Activated T-helper 2 cell treated with anti-CD3 and anti-CD28 coated beads, Interferon-gamma antibody, Interleukin-2, Interleukin-4, amounts not matched to agents 10 μg/mL and 5 μg/mL and 100 μg/mL, durations not matched to agents 14 hours and 24 hours and 36 hours (primary cell): ENCODE results near the gene PRICKLE4. TPM values are rescaled to one million over a fixed set of nuclear protein-coding genes. Genes with fewer than 3 reads are reported as not detected.

Source experiments
- DNase-seq: peaks from one replicate; pipeline ENCODE4 v3.0.0; 2021; ENCODE audit warnings: low spot score
- H3K27ac Mint-ChIP-seq: one replicate; pipeline ENCODE4 v1.8.0; 2021; ENCODE audit warnings: mixed read lengths
- H3K27me3 Mint-ChIP-seq: one replicate; pipeline ENCODE4 v1.8.0; 2021; ENCODE audit warnings: low read depth, mixed read lengths
- H3K36me3 Mint-ChIP-seq: one replicate; pipeline ENCODE4 v1.8.0; 2021; ENCODE audit warnings: low read depth, mixed read lengths
- H3K4me1 Mint-ChIP-seq: one replicate; pipeline ENCODE4 v1.8.0; 2021; ENCODE audit warnings: low read depth, mixed read lengths
- H3K4me3 Mint-ChIP-seq: one replicate; pipeline ENCODE4 v1.8.0; 2021; ENCODE audit warnings: low read depth, mild to moderate bottlenecking, moderate library complexity, mixed read lengths
- H3K9me3 Mint-ChIP-seq: one replicate; pipeline ENCODE4 v1.8.0; 2021; ENCODE audit warnings: mixed read lengths
- intact Hi-C: fragments of 100-400 bp; cut with micrococcal nuclease; formaldehyde crosslinking; loops from one replicate; pipeline ENCODE4 v1.15.1; 2023
- total RNA-seq: library from RNA; stranded (reverse); gene quantifications from 2 replicates; pipeline ENCODE4 v1.2.3, GENCODE V29; 2022

Gene PRICKLE4
- total RNA-seq, result not detected in 2 replicates

DNA sequence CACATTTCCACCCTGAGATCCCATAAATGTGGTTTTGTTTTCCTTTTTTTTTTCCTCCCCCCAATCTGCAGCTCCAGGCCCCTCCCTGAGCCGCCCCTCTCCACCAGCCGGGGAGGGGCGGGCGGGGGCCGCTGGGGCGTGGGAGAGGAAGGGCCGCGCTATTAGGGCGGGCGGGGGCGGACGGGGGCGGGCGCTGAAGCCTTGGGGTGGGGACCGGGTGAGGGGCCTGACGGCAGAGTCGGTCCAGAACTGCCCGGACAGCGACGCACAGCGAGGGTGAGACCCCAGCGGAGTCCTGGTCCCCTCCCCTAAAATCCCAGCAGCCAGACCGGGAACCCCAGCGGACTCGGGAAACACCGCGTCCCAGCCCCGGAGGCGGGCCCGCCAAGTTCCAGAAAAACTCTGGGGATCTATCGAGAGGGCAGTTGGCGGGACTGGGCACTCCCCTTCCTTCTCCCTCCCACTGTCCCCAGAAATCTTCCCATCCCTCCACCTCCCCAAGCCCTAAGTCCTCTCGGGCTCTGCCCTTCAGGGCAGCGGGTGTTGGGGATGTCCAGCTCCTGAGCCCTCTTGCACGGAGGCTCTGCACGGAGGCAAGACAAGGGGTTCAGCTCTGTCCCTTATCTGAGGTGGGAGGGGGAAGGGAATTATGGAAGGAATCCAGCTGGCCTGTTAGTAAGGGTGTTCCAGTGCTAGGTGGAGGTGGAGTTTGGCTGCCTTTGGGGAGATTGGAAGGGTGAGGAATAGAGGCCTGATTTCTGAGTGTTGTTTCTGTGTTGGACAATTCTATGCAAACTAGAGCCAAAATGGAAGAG is at the start of gene PRICKLE4:
Gene PRICKLE4, plus strand, starts transcription at position 232 of the 815 bp plus-strand sequence. CDS start 2,692 bp downstream, outside the sequence.
- intact Hi-C loops, result loop anchor here (1.0 to 5.0 kb wide), 3 partner anchors 45 to 782 kb away; partner anchors contain the start of genes TFEB and UBR2
- no peak for DNase-seq

GRCh38 chr6:41731561-41732086 is 49.0 kb upstream of the PRICKLE4 start:
- intact Hi-C loops, result loop anchor here (10.0 kb wide), 1 partner anchor 657 kb away; the partner anchor contains the start of genes NFYA and OARD1
- DNase-seq, result no peak
- peaks cover 35% of the 10 kb centered on the region for H3K4me1 Mint-ChIP-seq
- H3K27me3 Mint-ChIP-seq, result no peaks in the 10 kb centered on the region
- no peaks in the 10 kb centered on the region for H3K9me3 Mint-ChIP-seq
- no peak overlapping the region for H3K27ac Mint-ChIP-seq
- no peak overlapping the region for H3K4me3 Mint-ChIP-seq
- H3K36me3 Mint-ChIP-seq, result no peaks in the 10 kb centered on the region

More for the DNA sequence above, at the start of gene PRICKLE4:
- Mint-ChIP-seq H3K4me3 (peak within 1 kb of the TSS; percentile 86), H3K4me1 (peaks cover 14% of the 10 kb centered on the region), H3K27me3 (peaks cover 8% of the 10 kb centered on the region), H3K36me3 (no peaks in the 10 kb centered on the region), H3K27ac (peak within 1 kb of the TSS; percentile 67), H3K9me3 (no peaks in the 10 kb centered on the region)

DNA sequence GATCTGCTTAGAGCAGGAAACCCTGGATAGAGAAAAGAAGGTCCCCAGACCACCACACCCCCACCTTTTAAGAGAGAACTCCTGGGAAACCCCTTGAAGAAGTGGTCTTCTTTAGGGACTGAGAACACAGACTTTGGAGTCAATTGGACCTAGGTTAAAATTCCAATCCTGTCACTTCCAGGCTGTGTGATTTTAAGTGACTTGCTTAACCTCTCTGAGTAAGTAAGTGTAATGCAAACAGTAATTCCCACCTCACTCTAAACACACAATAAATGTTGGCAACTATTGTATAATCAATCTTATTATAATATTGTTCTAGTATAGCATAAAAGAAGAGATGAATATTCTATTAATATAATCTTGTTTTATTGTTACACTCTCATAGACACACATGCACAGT is 48.4 kb upstream of the PRICKLE4 start:
- H3K4me1 Mint-ChIP-seq, result peaks cover 31% of the 10 kb centered on the region
- H3K36me3 Mint-ChIP-seq, result no peaks in the 10 kb centered on the region
- H3K9me3 Mint-ChIP-seq, result no peaks in the 10 kb centered on the region
- no peaks in the 10 kb centered on the region for H3K27me3 Mint-ChIP-seq
- no peak overlapping the region for H3K27ac Mint-ChIP-seq
- intact Hi-C loops, result loop anchor here (10.0 kb wide), 1 partner anchor 657 kb away; the partner anchor contains the start of genes NFYA and OARD1
- no peak for DNase-seq
- H3K4me3 Mint-ChIP-seq, result no peak overlapping the region

GRCh38 chr6:41732591-41733359 is 47.8 kb upstream of the PRICKLE4 start:
- Mint-ChIP-seq H3K4me3 (peak overlapping the region; percentile 82), H3K27ac (peak overlapping the region; percentile 1), H3K9me3 (no peaks in the 10 kb centered on the region), H3K4me1 (peaks cover 30% of the 10 kb centered on the region), H3K36me3 (no peaks in the 10 kb centered on the region), H3K27me3 (no peaks in the 10 kb centered on the region)
- peak; percentile 40 for DNase-seq
- intact Hi-C loops, result loop anchor here (10.0 kb wide), 1 partner anchor 658 kb away; the partner anchor contains the start of genes NFYA and OARD1

DNA sequence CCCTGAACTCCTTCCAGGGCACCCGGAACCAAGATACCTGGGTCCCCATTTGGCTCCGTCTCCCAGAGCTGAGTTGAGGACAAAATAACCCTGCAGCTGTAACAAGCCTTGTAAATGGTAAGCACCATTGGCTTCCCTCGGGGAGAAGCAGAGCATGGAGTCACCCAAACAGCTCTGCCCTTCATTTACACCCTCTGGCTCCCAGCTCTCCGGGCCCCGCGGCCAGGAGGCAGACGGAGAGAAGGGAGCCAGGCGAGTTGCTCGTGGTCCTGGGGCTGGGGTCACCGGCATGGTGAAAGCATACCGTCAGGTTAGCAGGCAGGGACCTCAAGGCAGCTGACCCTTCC is 47.2 kb upstream of the PRICKLE4 start:
- Mint-ChIP-seq H3K27ac (no peak overlapping the region), H3K4me3 (peak overlapping the region; percentile 82), H3K9me3 (no peaks in the 10 kb centered on the region), H3K36me3 (no peaks in the 10 kb centered on the region), H3K4me1 (peaks cover 30% of the 10 kb centered on the region), H3K27me3 (no peaks in the 10 kb centered on the region)
- DNase-seq, result no peak
- intact Hi-C loops, result loop anchor here (10.0 kb wide), 1 partner anchor 659 kb away; the partner anchor contains the start of genes NFYA and OARD1

DNA sequence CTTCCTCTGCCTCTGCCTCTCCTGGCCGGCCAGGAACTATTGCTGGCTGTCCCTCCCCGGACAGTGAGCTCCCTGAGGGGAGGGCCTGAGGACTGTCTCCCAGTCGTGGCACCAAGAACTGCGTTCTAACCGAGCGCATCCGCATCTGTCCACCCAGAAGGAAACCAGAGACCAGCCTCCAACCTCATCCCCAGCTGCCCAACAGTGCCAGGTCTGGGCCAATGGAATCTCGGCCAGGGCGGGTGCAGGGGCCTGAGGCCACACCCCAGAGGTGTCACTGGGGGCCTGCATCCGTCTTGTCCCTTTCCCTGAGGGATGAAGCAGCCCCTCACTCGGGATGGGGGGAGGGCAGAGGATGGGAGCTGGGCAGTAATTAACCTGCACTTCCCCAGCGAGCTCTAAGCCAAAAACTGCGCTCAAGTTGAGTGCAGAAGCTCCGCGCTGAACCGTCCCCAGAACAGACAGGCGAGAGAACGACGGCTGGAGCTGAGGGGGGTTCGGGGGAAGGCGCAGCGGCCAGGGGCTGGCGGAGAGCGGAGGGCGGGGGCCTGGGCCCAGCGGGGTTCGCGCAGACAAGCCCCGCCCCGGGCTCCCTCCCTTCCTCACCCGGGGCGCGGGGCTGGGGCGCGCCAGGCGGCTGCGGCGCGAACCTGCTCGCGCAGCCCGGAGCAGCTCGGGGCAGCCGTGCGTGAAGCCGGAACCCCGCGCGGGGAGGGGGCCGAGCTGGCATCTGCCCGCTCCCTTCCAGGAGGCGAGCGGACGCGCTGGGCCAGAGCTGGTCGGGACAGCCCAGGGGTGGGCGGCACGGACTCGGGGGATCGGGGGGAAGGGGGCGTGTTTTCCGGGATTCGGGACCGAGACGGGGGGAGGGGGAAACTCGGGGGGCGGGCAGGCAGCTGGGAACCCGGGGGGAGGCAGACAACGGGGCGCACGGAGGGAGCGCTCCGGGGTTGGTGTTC is 46.6 kb upstream of the PRICKLE4 start:
- H3K9me3 Mint-ChIP-seq, result no peaks in the 10 kb centered on the region
- no peaks in the 10 kb centered on the region for H3K27me3 Mint-ChIP-seq
- peak overlapping the region; percentile 65 for H3K27ac Mint-ChIP-seq
- peak; percentile 62 for DNase-seq
- intact Hi-C loops, result loop anchor here (1.0 to 10.0 kb wide), 5 partner anchors 27 to 659 kb away; partner anchors contain the start of genes NFYA, OARD1, TAF8 and TOMM6
- H3K4me3 Mint-ChIP-seq, result peak overlapping the region; percentile 82
- no peaks in the 10 kb centered on the region for H3K36me3 Mint-ChIP-seq
- H3K4me1 Mint-ChIP-seq, result peaks cover 30% of the 10 kb centered on the region

- H3K36me3 Mint-ChIP-seq, result no peaks in the 10 kb centered on the region
- no peak overlapping the region for H3K27ac Mint-ChIP-seq
- peak; percentile 62 for DNase-seq
- H3K4me1 Mint-ChIP-seq, result peaks cover 30% of the 10 kb centered on the region
- H3K27me3 Mint-ChIP-seq, result no peaks in the 10 kb centered on the region
- peak overlapping the region; percentile 72 for H3K4me3 Mint-ChIP-seq
- H3K9me3 Mint-ChIP-seq, result no peaks in the 10 kb centered on the region
- intact Hi-C loops, result loop anchor here (1.0 to 10.0 kb wide), 6 partner anchors 28 to 660 kb away; partner anchors contain the start of genes NFYA, OARD1, PRICKLE4 and TAF8
Observed at GRCh38 chr6:41734666-41735426, 45.7 kb upstream of the PRICKLE4 start.

DNA sequence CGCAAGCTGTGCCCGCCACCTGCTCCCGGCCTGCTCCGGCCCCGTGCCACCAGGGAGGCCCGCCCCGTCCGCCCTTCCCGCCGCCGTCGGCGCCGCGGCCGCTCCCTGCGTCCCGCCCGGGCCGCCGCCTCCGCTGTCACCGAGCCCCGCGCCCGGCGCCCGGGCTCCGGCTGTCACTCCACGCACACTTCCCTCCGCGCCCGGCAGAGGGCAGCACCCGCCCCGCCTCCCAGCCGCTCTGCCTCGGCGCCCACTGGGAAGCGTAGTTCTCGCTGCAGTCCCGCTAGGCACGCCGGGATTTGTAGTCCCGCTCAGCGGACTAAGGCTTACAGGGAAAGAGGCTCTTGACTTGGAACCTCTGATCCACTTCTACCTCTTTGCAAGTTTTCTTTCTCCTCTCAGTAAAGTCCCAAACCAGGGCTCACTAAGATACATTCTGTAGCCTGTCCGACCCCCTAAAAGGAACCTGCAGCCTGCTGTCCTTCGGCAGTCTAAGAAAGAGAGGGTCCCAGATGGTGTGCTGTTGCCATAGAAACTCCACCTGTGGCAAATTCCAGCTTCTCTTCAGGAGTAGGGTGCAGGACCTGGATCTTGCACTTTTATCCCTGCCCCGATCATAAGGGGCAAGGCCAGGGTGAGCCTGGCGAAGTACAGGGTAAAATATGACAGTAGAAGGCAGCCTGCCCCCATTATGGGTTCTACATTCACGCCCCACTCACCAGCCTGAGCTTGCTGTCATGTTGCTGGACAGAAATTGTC is 45.0 kb upstream of the PRICKLE4 start, which contains the start of gene TFEB:
Gene TFEB, minus strand, starts transcription at position 182 of the 759 bp plus-strand sequence. CDS start 44,395 bp downstream, outside the sequence.
- H3K27ac Mint-ChIP-seq, result no peak within 1 kb of the TSS
- H3K4me3 Mint-ChIP-seq, result peak within 1 kb of the TSS; percentile 72
- peaks cover 23% of the 10 kb centered on the region for H3K4me1 Mint-ChIP-seq
- intact Hi-C loops, result loop anchor here (1.0 to 10.0 kb wide), 5 partner anchors 29 to 661 kb away; partner anchors contain the start of genes NFYA, OARD1, PRICKLE4 and TAF8
- H3K36me3 Mint-ChIP-seq, result no peaks in the 10 kb centered on the region
- peak; percentile 92 for DNase-seq
- H3K27me3 Mint-ChIP-seq, result no peaks in the 10 kb centered on the region
- no peaks in the 10 kb centered on the region for H3K9me3 Mint-ChIP-seq

- Mint-ChIP-seq H3K27me3 (no peaks in the 10 kb centered on the region), H3K9me3 (no peaks in the 10 kb centered on the region), H3K4me1 (peaks cover 19% of the 10 kb centered on the region), H3K36me3 (no peaks in the 10 kb centered on the region), H3K27ac (no peak overlapping the region), H3K4me3 (peak overlapping the region; percentile 72)
- intact Hi-C loops, result loop anchor here (10.0 kb wide), 1 partner anchor 661 kb away; the partner anchor contains the start of genes NFYA and OARD1
- DNase-seq, result no peak
Observed at GRCh38 chr6:41736186-41736733, 44.3 kb upstream of the PRICKLE4 start.

DNA sequence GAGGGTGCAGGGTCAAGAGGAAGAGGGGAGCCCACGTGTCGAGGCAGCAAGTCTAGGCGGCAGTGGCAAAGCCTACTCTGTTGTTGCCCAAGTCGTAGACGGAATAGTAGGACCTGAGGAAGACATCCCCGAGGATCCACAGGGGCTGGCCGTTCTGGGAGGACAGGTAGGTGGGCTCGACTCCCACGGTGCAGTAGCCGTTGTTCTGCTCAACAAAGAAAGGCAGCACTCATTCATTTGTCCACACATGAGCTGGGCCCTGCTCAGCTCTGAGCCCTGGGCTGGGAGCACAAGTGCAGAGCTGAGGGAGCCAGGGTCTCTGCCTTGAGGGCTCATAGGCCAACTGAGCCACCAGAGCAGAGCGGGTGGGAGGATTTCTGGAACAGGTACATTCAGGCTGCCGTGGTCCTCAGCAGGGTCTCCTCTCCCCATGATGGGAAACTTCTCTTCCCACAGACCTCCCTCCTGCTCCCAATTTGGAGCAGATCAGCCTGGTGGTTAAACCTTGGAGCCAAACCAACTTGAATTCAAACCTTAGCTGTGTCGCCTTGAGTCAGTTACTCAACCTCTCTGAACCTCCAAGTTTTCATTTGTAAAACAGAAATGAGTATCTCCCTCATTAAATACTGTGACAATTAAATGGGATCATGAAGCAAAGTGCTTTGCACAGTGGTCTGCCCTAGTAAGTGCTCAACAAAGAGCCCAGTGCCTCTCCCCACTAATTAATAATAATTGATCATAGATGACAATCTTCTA is 43.6 kb upstream of the PRICKLE4 start:
- Mint-ChIP-seq H3K36me3 (no peaks in the 10 kb centered on the region), H3K9me3 (no peaks in the 10 kb centered on the region), H3K27me3 (no peaks in the 10 kb centered on the region), H3K4me1 (peaks cover 15% of the 10 kb centered on the region), H3K4me3 (no peak overlapping the region), H3K27ac (no peak overlapping the region)
- no peak for DNase-seq
- intact Hi-C loops, result loop anchor here (10.0 kb wide), 1 partner anchor 662 kb away; the partner anchor contains the start of genes NFYA and OARD1
